ENCODE results near the gene CNGB1.

DNA sequence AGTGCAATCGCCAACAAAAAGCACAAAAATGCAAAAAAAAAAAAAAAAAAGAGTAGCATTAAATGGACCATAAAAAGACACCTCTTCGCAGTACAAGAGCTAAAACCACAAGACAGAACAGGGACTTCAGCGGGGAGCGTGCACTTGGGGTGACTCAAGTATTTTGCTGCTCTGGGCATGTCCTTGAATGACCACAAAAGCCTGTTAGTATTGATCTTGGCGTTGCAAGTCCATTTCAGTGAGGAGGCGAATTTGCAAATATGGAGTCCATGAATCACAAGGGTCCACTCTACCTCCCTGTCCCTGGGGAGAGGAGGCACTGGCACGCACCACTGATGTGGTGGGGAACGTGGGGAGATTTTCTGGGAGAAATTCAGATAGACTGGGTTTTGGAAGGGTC, 78.9 kb downstream of the CNGB1 start:
- TF ChIP-seq CTCF (IDR thresholded peaks at IDR 0.05) (no peak), POLR2A (IDR thresholded peaks at IDR 0.05) (no peak)

All from uterus (tissue), 2 donors.